PC-3 (cell line): ENCODE data around the gene TFDP2.

ENCODE experiments used
- EZH2 ChIP-seq: fragments of 300-600 bp; sonication (generic); IDR thresholded peaks from one replicate; pipeline ENCODE4 v1.6.1; 2017; ENCODE audit warnings: antibody characterized with exemption, mild to moderate bottlenecking, low read length; ENCODE audit not compliant: unreplicated experiment
- TF ChIP-seq, protein P1 (sequence below): fragments of 300-600 bp; sonication (generic); conservative IDR thresholded peaks from 2 replicates; pipeline ENCODE4 v1.5.1; 2017; ENCODE audit warnings: antibody characterized with exemption, low read depth, mild to moderate bottlenecking, low read length

DNA sequence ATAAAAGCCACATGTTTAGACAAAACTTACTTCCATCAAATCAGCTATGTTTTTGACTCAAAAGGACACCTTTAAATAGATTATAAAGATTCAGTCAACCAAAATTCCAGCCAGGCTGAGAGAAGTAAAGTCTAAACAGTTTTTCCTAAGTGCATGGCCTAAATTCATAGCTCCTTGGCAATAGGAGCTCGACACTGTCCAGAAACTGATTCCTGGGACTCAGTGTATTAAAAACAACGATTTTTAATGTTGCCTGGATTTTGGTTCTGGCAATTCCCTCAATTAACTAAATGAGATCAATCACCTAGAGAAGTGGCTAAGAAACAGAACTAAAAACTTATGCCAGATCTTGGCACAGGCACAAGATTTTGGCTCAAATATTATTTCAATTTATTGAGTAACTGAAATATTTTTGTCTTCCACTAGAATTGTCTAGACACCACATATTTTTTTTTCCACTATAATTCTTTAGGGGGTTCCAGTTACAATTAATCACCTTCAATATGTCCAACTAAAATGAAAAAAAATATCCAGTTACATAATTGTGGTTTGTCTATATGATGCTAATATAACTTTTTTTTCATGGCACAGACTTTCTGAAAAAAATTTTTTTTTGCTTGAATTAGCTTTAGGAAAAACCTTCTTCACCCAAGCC is 135.9 kb downstream of the TFDP2 start:
- TF ChIP-seq, protein P1, sequence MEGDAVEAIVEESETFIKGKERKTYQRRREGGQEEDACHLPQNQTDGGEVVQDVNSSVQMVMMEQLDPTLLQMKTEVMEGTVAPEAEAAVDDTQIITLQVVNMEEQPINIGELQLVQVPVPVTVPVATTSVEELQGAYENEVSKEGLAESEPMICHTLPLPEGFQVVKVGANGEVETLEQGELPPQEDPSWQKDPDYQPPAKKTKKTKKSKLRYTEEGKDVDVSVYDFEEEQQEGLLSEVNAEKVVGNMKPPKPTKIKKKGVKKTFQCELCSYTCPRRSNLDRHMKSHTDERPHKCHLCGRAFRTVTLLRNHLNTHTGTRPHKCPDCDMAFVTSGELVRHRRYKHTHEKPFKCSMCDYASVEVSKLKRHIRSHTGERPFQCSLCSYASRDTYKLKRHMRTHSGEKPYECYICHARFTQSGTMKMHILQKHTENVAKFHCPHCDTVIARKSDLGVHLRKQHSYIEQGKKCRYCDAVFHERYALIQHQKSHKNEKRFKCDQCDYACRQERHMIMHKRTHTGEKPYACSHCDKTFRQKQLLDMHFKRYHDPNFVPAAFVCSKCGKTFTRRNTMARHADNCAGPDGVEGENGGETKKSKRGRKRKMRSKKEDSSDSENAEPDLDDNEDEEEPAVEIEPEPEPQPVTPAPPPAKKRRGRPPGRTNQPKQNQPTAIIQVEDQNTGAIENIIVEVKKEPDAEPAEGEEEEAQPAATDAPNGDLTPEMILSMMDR: no peak
- no peak for TF ChIP-seq EZH2
